GM21423 (cell line): ENCODE results near the gene MORN5.

ENCODE experiments used
- ATAC-seq: cut with Tn5 transposase; IDR thresholded peaks from one replicate; pipeline ENCODE4 v1.9.1; 2021; ENCODE audit warnings: mild to moderate bottlenecking, moderate library complexity; ENCODE audit not compliant: unreplicated experiment

The MORN5 gene

GRCh38 chr9:122141671-122142070 is 18.0 kb upstream of the MORN5 start:
- ATAC-seq = no peak

- ATAC-seq = no peak
These were observed 16.4 kb upstream of the MORN5 start for GRCh38 chr9:122143296-122143695.

- ATAC-seq = no peak
These were observed 15.8 kb upstream of the MORN5 start for GRCh38 chr9:122143876-122144405.

GRCh38 chr9:122144836-122145591 is 14.7 kb upstream of the MORN5 start:
- no peak for ATAC-seq

GRCh38 chr9:122145592-122145863 is 14.2 kb upstream of the MORN5 start:
- ATAC-seq = no peak

- ATAC-seq = no peak
These were observed 8.4 kb upstream of the MORN5 start for GRCh38 chr9:122151267-122151828.

GRCh38 chr9:122155796-122156195 is 3.9 kb upstream of the MORN5 start:
- ATAC-seq = no peak

- no peak for ATAC-seq
These were observed 1.5 kb upstream of the MORN5 start for GRCh38 chr9:122158202-122158601.

- ATAC-seq = no peak
These were observed 178 bp downstream of the MORN5 start for GRCh38 chr9:122159925-122160246.

GRCh38 chr9:122162415-122162814 is 2.7 kb downstream of the MORN5 start:
- no peak for ATAC-seq

GRCh38 chr9:122164286-122164685 is 4.6 kb downstream of the MORN5 start:
- ATAC-seq = no peak

GRCh38 chr9:122168356-122168755 is 8.6 kb downstream of the MORN5 start:
- ATAC-seq = no peak

- ATAC-seq = no peak
These were observed 12.4 kb downstream of the MORN5 start for GRCh38 chr9:122172131-122172530.

GRCh38 chr9:122173670-122174069 is 14.0 kb downstream of the MORN5 start:
- no peak for ATAC-seq

- ATAC-seq = no peak
These were observed 17.2 kb downstream of the MORN5 start for GRCh38 chr9:122176916-122177315.

GRCh38 chr9:122179054-122179689 is 19.5 kb downstream of the MORN5 start:
- no peak for ATAC-seq

GRCh38 chr9:122179690-122180074 is 20.0 kb downstream of the MORN5 start:
- no peak for ATAC-seq

GRCh38 chr9:122180633-122181032 is 20.9 kb downstream of the MORN5 start:
- no peak for ATAC-seq

GRCh38 chr9:122183501-122183900 is 23.8 kb downstream of the MORN5 start:
- no peak for ATAC-seq

GRCh38 chr9:122184551-122184950 is 24.8 kb downstream of the MORN5 start:
- no peak for ATAC-seq

GRCh38 chr9:122186301-122186700 is 26.6 kb downstream of the MORN5 start:
- ATAC-seq = no peak

- no peak for ATAC-seq
These were observed 27.2 kb downstream of the MORN5 start for GRCh38 chr9:122186777-122187470.
